Neural progenitor cell (in vitro differentiated cells): ENCODE measurements around the gene FGF21.

Experiments used
- CTCF ChIP-seq: fragments of 200-600 bp; sonication (generic); IDR thresholded peaks from 2 replicates; pipeline ENCODE4 v1.5.1; 2017; ENCODE audit warnings: antibody characterized with exemption, mild to moderate bottlenecking
- EZH2 ChIP-seq: fragments of 200-600 bp; sonication (generic); IDR thresholded peaks from 2 replicates; pipeline ENCODE4 v1.6.1; 2017; ENCODE audit warnings: antibody characterized with exemption, mild to moderate bottlenecking, moderate library complexity
- EZH2phosphoT487 ChIP-seq: fragments of 200-600 bp; sonication (generic); IDR thresholded peaks from 2 replicates; pipeline ENCODE4 v1.6.1; 2017; ENCODE audit warnings: antibody characterized with exemption

DNA sequence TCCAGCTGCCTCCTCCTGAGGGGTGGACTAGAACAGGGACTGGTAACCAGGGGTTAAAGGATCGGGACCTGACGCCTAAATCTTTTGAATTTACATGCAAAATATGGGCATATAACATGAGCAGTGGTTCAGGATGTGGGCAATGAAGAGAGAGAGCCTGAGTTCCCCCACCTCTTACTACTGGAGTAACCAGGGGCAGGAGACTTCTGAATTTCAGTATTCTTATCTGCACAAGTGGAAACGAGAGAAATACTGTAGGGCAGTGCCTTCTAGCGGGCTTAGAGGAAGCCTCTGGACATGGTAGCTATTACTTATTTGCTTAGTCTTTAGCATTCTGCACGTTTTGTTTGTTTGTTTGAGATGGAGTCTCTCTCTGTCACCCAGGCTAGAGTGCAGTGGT is 29.2 kb downstream of the FGF21 start:
- TF ChIP-seq CTCF, result no peak
- TF ChIP-seq EZH2, result no peak
- TF ChIP-seq EZH2phosphoT487, result no peak
